Omental fat pad (tissue), 4 donors: ENCODE measurements around the gene EIF3D. TPM values are rescaled to one million over a fixed set of nuclear protein-coding genes. Genes with fewer than 3 reads are reported as not detected.

Source experiments
- ATAC-seq: fragments of 150-250 bp; one replicate; pipeline ENCODE4 v1.9.1; 2016; ENCODE audit warnings: mild to moderate bottlenecking, moderate library complexity; ENCODE audit not compliant: low FRiP score
- DNase-seq: peaks from one replicate; pipeline ENCODE4 v3.0.0-alpha.2; 2019; ENCODE audit warnings: low spot score
- total RNA-seq, 4 donors: library from RNA; depleted of rRNA; stranded (reverse); fragments of >200 nt; gene quantifications; one replicate each; pipeline ENCODE4 v1.1.0, GENCODE V29; 2016
- TF ChIP-seq, protein P1 (sequence below), 3 donors: fragments of 450-650 bp; IDR thresholded peaks; one replicate each; pipeline ENCODE4 v1.5.1; 2016 to 2017; ENCODE audit warnings: antibody characterized with exemption in 3 of 3, mild to moderate bottlenecking in 3 of 3, moderate library complexity in 2 of 3

EIF3D gene
- total RNA-seq, 4 donors from 2014 or later = 248 to 355 (median 268) TPM

DNA sequence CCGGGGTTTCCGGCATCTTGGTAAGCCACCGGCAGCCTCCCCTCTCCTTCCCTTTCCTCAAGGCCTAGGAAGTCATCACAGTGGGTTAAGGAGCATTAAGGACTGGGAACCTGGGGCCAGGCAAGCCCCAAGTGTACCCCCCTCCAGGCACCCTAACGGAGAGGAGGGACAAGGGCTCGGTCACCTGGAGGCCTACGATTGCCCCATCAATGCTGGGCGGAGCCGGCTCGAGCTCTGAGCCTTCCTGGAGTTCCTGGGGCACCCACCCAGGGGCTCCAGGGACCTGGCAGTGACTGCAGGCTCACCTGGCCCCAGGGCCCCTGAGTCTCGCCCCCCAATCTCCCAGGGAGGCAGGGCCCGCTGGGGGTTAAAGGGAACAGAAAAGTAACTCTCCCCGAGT is 34.5 kb upstream of the EIF3D start:
- ATAC-seq (no peak), DNase-seq (no peak)
- TF ChIP-seq, protein P1, sequence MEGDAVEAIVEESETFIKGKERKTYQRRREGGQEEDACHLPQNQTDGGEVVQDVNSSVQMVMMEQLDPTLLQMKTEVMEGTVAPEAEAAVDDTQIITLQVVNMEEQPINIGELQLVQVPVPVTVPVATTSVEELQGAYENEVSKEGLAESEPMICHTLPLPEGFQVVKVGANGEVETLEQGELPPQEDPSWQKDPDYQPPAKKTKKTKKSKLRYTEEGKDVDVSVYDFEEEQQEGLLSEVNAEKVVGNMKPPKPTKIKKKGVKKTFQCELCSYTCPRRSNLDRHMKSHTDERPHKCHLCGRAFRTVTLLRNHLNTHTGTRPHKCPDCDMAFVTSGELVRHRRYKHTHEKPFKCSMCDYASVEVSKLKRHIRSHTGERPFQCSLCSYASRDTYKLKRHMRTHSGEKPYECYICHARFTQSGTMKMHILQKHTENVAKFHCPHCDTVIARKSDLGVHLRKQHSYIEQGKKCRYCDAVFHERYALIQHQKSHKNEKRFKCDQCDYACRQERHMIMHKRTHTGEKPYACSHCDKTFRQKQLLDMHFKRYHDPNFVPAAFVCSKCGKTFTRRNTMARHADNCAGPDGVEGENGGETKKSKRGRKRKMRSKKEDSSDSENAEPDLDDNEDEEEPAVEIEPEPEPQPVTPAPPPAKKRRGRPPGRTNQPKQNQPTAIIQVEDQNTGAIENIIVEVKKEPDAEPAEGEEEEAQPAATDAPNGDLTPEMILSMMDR (IDR thresholded peaks at IDR 0.05) = no peak

DNA sequence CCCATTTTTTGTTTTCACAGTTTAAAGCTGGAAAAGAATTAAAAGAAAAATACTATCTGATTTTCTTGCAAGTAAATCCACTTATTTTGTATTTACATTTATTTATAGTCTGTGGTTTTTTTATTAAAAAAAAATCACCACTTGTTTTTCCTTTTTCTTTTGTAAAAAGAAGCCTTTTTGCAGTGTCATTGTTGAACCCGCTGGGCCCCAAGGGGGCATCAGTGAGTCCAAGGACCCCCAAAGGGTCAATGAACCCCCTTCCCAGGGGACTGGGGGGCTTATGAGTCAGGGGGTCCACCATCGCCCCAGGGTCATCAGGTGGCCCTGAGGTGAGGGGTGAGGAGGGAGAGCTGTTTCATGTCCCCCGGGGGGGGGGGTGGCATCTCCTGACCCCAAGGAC is 34.0 kb upstream of the EIF3D start:
- ATAC-seq (no peak), DNase-seq (no peak)
- TF ChIP-seq, protein P1 (IDR thresholded peaks at IDR 0.05) = no peak

DNA sequence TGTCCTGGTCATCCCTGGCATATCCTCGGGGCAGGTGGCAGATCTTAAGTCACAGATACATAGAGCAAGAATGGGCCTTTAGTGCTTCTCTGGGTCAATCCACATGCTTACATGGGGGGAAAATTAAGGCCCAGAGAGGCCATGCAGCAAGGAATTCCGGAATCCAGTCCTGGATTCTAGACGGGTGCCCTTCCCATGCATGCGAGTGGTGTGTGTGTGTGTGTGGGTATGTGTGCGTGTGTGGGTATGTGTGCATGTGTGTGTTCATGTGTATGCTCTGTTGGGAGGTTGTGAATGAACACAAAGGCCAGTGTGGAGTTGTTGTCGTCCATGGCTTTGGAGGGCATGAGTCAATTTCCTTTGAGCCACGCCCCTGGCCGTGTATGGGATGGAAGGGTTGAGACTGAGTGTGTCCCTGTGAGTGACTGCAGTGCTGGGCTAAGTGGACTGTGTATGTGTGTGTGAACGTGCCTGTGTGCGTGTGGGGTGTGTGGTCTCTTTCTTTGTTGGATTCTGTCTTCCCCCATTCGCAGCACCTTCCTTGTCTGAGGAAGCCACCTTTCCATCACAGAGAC is 33.4 kb upstream of the EIF3D start:
- ATAC-seq (no peak), DNase-seq (no peak)
- TF ChIP-seq, protein P1 (IDR thresholded peaks at IDR 0.05) = no peak

DNA sequence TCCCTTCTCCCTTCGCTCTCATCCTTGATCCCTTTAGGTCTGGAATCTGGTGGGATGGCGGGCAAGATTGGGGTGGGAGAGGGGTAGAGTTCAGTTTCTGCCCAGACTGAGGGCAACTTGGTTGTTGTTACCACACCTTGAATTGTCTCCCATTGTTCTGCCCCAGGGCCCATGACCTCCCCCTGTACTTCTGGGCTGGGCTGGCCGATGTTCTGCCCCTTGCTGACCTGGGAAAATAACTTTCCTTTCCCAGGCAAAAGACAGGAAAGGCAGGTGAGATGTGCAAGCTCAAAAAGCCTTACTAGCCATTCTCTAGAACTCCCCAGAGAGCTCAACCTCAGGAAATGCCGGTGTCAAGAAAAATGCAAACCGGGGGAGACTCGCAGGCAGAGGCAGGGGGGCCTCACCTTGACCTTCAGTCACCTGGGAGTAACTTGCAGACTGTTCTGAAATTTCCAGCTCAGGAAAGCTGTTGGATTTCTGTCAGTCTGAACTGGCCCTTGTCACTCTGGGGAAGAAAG is 32.4 kb upstream of the EIF3D start:
- no peak for ATAC-seq
- no peak for DNase-seq
- TF ChIP-seq, protein P1 (IDR thresholded peaks at IDR 0.05) = no peak

DNA sequence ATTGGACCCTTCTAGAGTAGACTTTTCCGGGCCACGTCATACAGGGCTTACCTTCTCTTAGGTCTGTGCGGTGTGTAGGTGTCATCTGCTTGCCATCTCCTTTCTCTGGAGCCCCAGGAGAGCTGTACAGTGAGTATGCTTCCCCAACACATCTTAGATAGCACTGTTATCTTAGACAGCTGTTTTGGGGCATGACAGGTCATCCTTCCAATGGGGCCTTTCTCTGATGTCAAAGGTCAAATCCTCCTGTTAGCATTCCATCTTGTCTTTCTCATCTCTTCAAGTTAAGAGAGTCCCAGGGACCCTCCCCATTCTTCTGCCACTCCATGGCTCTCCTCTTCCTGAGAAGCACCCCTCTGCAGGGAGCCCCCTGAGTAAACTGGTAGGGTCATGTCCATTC is 31.0 kb upstream of the EIF3D start:
- ATAC-seq = no peak
- DNase-seq = no peak
- TF ChIP-seq, protein P1 (IDR thresholded peaks at IDR 0.05) = no peak

DNA sequence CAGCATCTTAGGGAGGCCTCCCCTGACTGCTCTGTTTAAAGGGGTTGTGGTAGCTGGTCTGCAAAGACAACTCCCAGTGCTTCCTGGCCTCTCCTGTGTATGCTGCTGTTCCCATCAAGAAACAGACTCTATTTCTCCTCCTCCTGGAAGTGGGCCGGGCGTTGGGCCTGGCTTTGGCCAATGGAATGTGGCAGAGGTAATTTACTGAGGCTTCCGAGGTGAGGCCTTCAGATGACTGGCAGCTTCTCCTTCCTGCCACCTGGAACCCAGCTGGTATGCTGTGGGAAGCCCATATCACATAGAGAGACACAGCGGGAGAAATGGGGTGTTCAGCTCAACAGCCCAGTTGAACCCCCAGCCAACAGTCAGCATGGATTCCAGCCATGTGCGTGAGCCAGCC is 25.1 kb upstream of the EIF3D start:
- no peak for ATAC-seq
- TF ChIP-seq, protein P1 (IDR thresholded peaks at IDR 0.05) = no peak

DNA sequence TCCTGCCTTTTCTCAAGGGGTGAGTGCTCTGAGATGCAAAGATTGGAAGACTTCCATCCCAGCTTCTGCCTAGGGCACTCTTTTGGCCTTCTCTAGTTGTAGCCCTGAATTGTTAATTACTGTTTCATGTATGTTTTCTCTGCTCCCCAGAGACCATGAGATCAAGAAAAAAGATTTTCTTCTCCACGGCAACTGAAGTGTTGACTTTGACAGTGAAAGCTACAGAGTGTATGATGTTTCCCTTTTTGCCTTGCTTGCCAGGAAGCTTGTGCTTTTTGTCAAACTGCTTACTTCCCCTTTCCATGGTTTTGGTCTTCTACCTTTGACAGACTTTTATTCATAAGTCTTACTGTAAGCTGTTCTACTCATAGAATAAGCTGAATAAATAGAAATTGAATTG is 23.3 kb upstream of the EIF3D start:
- TF ChIP-seq, protein P1 (IDR thresholded peaks at IDR 0.05) = no peak
- no peak for ATAC-seq
- no peak for DNase-seq

More for the DNA sequence above, 25.1 kb upstream of the EIF3D start:
- no peak for DNase-seq
